Neural progenitor cell (in vitro differentiated cells): ENCODE measurements around the gene PGAM5.

Experiments used
- EZH2 ChIP-seq: fragments of 200-600 bp; sonication (generic); IDR thresholded peaks from 2 replicates; pipeline ENCODE4 v1.6.1; 2017; ENCODE audit warnings: antibody characterized with exemption, mild to moderate bottlenecking, moderate library complexity
- EZH2phosphoT487 ChIP-seq: fragments of 200-600 bp; sonication (generic); IDR thresholded peaks from 2 replicates; pipeline ENCODE4 v1.6.1; 2017; ENCODE audit warnings: antibody characterized with exemption
- TF ChIP-seq, protein P1 (sequence below): fragments of 200-600 bp; sonication (generic); IDR thresholded peaks from 2 replicates; pipeline ENCODE4 v1.5.1; 2017; ENCODE audit warnings: antibody characterized with exemption, mild to moderate bottlenecking

DNA sequence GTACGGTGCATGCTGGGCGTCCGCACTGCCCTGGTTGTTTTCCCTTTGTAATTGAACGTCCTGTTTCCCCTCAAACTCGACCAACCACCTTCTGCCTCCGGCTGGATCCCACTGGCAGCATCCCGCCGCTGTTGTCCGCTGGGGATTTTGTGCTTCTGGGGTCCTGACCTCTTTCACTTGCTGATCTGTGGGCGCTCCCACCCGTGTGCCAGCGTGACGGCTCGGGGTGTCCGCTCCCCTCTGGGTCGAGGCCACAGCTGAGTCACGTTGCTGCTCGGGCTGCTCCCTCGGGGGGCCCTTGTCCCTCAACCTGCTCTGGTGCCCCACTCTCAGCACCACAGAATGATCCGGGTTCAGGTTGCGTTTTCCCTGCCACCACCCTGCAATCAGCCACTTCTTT, 8.0 kb downstream of the PGAM5 start:
- TF ChIP-seq EZH2: no peak
- TF ChIP-seq, protein P1, sequence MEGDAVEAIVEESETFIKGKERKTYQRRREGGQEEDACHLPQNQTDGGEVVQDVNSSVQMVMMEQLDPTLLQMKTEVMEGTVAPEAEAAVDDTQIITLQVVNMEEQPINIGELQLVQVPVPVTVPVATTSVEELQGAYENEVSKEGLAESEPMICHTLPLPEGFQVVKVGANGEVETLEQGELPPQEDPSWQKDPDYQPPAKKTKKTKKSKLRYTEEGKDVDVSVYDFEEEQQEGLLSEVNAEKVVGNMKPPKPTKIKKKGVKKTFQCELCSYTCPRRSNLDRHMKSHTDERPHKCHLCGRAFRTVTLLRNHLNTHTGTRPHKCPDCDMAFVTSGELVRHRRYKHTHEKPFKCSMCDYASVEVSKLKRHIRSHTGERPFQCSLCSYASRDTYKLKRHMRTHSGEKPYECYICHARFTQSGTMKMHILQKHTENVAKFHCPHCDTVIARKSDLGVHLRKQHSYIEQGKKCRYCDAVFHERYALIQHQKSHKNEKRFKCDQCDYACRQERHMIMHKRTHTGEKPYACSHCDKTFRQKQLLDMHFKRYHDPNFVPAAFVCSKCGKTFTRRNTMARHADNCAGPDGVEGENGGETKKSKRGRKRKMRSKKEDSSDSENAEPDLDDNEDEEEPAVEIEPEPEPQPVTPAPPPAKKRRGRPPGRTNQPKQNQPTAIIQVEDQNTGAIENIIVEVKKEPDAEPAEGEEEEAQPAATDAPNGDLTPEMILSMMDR: no peak
- TF ChIP-seq EZH2phosphoT487: no peak
